HUES48 (cell line): Measurements from ENCODE around the gene FES.
A peak's percentile ranks its signal among the peaks of the same experiment; 100 is the strongest.

Experiments
- H3K27ac ChIP-seq: one replicate; pipeline ENCODE4 v1.7.0; 2013; ENCODE audit warnings: low read depth, low read length, inconsistent platforms
- H3K27me3 ChIP-seq: 2 replicates; pipeline ENCODE4 v1.6.1; 2013; ENCODE audit warnings: mild to moderate bottlenecking, low read length; ENCODE audit not compliant: control insufficient read depth, insufficient read depth
- H3K36me3 ChIP-seq: 2 replicates; pipeline ENCODE4 v1.6.1; 2013; ENCODE audit warnings: low read length; ENCODE audit not compliant: control insufficient read depth, insufficient read depth
- H3K4me1 ChIP-seq: 2 replicates; pipeline ENCODE4 v1.6.1; 2013; ENCODE audit warnings: mild to moderate bottlenecking, low read length; ENCODE audit not compliant: control insufficient read depth, insufficient read depth
- H3K4me3 ChIP-seq: 2 replicates; pipeline ENCODE4 v1.5.1; 2013; ENCODE audit warnings: mild to moderate bottlenecking, low read depth, low read length
- H3K9ac ChIP-seq: 2 replicates; pipeline ENCODE4 v1.6.1; 2013; ENCODE audit warnings: mild to moderate bottlenecking, low read depth, low read length, moderate library complexity
- H3K9me3 ChIP-seq: 2 replicates; pipeline ENCODE4 v1.6.1; 2013; ENCODE audit warnings: low read length; ENCODE audit not compliant: control insufficient read depth, insufficient read depth

Gene FES

DNA sequence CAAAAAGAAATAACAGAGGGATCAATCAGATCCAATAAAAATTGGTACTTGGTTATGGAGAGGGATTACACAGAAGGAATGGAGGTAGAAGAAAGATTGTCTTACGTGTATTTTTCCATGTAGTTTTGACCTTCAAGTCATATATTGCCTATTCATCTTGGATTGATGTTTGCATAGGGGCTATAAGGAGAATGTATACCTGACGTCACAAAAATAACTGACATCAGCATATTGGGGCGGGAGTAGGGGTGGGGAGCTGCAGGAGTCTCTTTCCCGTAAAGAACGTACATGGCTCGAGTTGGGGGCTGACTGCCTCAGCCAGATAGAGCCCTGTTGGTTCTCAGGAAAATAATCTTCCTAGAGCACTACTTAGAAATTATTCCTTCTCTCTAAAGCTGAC is 21.8 kb upstream of the FES start:
- no peaks in the 10 kb centered on the region for H3K9me3 ChIP-seq
- H3K36me3 ChIP-seq: no peaks in the 10 kb centered on the region
- H3K4me3 ChIP-seq: no peak overlapping the region
- H3K27ac ChIP-seq: no peak overlapping the region
- no peak overlapping the region for H3K9ac ChIP-seq
- peaks cover 7% of the 10 kb centered on the region for H3K4me1 ChIP-seq
- no peaks in the 10 kb centered on the region for H3K27me3 ChIP-seq

DNA sequence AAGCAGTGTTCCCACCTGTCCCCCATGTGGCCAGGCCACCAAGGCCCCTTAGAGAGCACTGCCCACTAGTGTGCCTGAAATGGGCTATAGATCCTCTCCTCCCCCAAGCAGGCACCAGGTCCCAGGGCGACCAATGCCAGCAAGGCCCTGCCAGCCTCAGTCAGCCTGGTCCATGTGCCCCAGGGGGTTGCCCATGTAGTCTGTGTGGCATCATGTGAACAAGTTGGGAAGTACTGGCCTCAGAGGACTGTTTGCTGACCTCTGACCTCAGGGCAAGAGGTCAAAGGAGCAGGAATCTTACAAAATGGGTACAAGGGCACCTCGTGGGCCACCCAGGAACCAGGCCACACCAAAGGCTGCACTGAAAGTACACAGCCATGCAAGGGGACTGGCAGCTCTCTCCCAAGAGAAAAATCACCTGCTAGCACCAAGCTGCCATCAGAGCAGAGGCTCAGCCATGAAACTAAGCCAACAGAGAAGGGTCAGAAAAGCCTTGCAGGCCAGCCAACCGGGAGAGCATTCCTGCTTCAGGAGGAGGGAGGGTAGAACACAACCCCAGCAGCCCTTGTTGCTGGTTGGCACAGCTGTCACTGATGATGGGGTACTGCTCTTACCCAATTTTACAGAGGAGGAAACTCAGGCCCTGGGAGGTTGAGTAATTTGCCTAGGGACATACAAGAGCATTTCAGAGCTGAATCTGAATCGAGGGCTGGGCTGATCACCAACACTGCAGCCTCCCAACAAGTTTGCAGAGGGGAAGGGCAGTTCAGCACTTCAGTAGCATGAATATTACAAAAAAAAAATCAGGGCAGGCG is 21.1 kb upstream of the FES start:
- Histone ChIP-seq H3K4me1 (peaks cover 11% of the 10 kb centered on the region), H3K9ac (no peak overlapping the region), H3K27ac (no peak overlapping the region), H3K9me3 (no peaks in the 10 kb centered on the region), H3K27me3 (no peaks in the 10 kb centered on the region), H3K4me3 (no peak overlapping the region), H3K36me3 (no peaks in the 10 kb centered on the region)

DNA sequence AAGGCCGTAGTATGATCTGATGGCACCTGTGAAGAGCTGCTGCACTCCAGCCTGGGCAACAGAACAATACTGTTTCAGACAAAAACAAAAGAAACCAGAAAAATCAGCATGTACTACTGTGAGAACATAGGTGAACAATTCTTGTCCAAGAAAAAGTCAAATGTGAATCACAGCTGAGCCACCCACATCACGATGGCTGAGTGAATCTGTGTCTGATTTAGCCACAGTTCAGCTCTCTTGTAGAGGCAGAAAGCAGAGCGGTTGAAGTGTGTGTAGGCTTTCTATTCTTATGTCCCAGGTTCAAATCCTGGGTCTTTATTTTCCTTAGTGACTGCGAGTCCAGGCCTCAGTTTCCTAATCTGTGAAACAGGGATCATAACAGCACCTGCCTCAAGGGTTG is 20.3 kb upstream of the FES start:
- Histone ChIP-seq H3K27me3 (no peaks in the 10 kb centered on the region), H3K4me1 (peaks cover 18% of the 10 kb centered on the region), H3K9me3 (no peaks in the 10 kb centered on the region), H3K4me3 (no peak overlapping the region), H3K9ac (no peak overlapping the region), H3K36me3 (no peaks in the 10 kb centered on the region), H3K27ac (no peak overlapping the region)

DNA sequence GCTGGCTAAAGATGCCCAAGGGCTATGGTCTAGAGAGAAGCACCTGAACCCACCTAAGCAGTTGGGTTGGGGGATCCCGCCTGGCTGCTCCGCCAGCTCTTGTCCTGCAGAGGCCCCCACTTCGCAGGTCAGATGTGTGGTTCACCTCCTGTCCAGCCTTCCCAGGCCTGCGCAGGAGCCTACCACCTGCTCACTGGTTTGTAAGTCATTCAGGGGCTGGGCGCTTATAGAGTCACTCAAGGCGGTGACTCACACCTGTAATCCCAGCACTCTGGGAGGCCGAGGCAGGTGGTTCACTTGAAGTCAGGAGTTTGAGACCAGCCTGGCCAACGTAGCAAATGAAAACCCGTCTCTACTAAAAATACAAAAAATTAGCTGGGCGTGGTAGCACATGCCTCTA is 19.8 kb upstream of the FES start:
- H3K4me1 ChIP-seq: peaks cover 19% of the 10 kb centered on the region
- H3K9me3 ChIP-seq: no peaks in the 10 kb centered on the region
- no peak overlapping the region for H3K9ac ChIP-seq
- H3K36me3 ChIP-seq: no peaks in the 10 kb centered on the region
- H3K27ac ChIP-seq: no peak overlapping the region
- H3K4me3 ChIP-seq: no peak overlapping the region
- no peaks in the 10 kb centered on the region for H3K27me3 ChIP-seq

DNA sequence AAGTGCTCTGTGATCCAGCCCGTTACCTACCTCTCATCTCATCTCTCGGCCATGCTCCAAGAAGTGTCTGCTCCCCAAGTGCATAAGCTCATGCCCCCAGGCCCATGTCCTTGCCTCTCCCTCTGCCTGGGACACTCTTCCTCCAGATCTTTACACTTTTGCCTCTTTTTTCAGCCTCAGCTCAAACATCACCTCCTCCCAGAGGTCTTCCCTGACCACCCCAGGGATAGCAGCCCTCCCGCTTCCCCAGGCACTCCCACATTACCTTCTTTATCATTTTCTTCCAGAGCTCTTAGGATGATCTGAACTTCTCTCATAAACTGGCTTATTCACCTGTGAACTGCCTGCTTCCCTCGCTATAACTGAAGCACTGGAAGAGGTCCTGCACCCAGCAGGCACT is 18.6 kb upstream of the FES start:
- Histone ChIP-seq H3K27me3 (no peaks in the 10 kb centered on the region), H3K9me3 (no peaks in the 10 kb centered on the region), H3K9ac (no peak overlapping the region), H3K36me3 (no peaks in the 10 kb centered on the region), H3K4me3 (no peak overlapping the region), H3K27ac (no peak overlapping the region), H3K4me1 (peaks cover 28% of the 10 kb centered on the region)

DNA sequence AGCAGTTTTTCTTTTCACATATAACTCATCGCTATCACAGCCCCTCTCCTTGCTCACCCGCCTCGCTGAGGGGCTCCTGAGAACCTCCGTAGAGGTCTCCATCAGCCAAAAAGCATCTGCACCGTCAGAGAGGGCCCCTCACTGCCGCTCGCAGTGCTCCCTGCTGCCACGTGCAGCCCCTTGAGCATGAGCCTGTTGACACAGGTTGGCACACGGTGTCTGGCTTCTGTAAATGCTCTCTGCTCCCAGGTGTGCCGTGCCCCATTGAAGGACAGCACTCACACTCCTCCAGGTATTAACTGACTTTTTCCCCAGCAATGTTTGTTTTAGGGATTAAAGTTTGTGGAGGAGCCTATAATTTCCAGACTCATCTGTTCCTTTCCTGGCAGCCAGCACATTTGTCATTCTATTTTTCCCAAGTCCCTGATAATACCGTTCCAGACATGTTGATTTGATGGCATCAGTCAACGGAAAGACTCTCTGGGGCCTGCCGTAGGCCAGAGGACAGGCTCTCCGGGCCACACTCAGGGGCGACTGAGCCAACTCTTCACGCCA is 18.1 kb upstream of the FES start:
- Histone ChIP-seq H3K9ac (no peak overlapping the region), H3K4me3 (no peak overlapping the region), H3K27ac (no peak overlapping the region), H3K36me3 (no peaks in the 10 kb centered on the region), H3K9me3 (no peaks in the 10 kb centered on the region), H3K27me3 (no peaks in the 10 kb centered on the region), H3K4me1 (peaks cover 30% of the 10 kb centered on the region)

DNA sequence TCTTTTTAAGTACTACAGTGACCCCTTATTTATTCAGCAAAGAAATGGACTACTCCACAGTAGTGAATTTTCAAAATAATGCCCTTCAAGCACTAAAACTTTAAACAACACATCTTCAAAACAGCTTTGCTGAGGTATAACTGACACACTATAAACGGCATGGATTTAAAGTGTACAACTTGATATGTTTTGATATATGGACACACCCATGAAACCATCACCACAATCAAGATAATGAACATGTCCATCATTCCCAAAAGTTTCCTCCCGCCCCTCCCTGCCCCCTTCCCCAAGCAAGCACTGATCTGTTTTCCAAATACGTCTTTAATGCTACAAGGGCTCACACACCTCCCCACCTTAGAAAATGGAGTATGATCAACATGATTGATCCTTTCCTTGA is 17.5 kb upstream of the FES start:
- peaks cover 30% of the 10 kb centered on the region for H3K4me1 ChIP-seq
- H3K27me3 ChIP-seq: no peaks in the 10 kb centered on the region

DNA sequence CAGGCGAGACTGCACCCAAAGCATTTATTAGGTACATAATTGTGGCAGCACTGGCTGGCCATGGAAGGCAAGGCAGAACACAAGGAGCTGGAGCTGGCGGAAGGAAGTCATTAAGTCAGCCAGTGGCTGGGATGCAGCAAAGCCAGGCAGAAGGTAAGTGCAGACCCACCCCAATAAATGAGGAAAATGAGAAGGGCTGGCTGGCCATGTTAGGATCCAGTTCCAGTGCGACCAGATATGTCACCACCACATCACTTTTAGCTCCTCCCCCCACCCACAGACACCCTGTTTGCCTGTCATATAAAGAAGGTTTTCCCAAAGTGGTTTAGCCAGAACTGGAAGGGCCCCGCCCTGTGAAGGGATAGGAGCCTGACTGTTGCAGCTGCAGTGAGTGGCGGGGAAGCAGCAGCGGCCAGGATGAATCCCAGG is 16.0 kb upstream of the FES start, which contains the start of gene FURIN:
Gene FURIN, plus strand, starts transcription at position 328 of the 429 bp plus-strand sequence. CDS start 7,153 bp downstream, outside the sequence.
- Histone ChIP-seq H3K9ac (no peak within 1 kb of the TSS), H3K27me3 (no peaks in the 10 kb centered on the region), H3K4me1 (peaks cover 40% of the 10 kb centered on the region), H3K36me3 (no peaks in the 10 kb centered on the region), H3K4me3 (no peak within 1 kb of the TSS), H3K9me3 (no peaks in the 10 kb centered on the region), H3K27ac (peak within 1 kb of the TSS; percentile 92)

More for the DNA sequence above, 17.5 kb upstream of the FES start:
- no peak overlapping the region for H3K9ac ChIP-seq
- H3K4me3 ChIP-seq: no peak overlapping the region
- no peaks in the 10 kb centered on the region for H3K36me3 ChIP-seq
- no peak overlapping the region for H3K27ac ChIP-seq
- no peaks in the 10 kb centered on the region for H3K9me3 ChIP-seq

DNA sequence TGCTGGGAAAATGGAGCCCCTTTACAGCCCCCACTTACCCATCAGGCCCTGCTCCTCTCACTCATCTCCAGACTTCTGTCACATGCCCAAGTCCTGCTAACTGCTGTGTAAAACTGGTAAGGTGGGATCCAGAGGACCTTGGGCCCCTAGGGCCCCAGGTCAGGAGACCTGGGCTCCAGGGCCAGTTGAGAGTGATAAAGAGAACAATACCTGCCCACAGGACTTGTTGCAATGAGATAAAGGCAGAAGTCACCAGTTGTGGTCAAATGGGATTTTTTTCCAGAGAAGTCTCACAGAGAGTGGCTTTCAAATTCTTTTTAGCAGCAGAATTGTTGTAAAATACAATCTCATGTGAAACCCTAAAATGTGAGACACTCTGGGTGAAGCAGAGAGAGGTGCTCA is 15.2 kb upstream of the FES start:
- Histone ChIP-seq H3K4me1 (peaks cover 48% of the 10 kb centered on the region), H3K9ac (no peak overlapping the region)

DNA sequence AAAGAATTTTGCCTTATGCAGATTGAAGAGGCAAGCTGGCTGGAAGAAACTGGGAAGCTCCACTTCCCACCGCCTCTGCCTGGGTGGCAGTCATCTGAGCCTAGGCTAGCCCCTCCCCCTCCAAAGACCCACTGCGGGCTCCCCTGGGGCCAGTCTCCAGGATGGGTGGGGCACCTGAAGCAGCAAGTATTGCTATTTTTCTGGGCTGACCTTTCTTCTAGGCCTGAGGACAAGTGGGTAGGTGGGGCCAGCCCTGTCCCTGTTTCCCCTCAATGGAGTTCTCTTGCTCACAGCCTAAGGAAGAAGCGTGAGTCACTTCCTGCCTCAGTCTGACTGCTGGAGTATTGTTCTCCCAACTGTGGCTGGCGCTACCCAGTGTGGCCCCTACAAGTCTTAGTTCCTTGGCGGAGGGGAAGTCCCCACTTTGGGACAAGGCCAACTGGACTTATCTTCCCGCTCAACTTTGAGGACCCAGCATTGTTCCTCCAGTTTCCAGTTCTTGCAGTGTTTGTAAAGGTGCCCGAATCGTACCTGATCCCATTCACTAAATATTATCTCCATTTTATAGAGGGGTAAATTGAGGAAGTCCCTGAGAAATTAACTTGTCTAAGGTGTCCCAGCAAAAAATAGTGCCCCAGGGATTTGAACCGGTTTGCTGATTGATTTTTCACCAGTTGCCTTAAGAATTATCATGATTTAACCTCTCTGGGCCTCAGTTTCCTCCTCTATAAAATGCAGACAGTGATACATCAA is 14.5 kb upstream of the FES start:
- H3K27ac ChIP-seq: peak overlapping the region; percentile 92
- no peaks in the 10 kb centered on the region for H3K36me3 ChIP-seq
- no peak overlapping the region for H3K9ac ChIP-seq
- no peaks in the 10 kb centered on the region for H3K27me3 ChIP-seq
- no peak overlapping the region for H3K4me3 ChIP-seq
- peaks cover 54% of the 10 kb centered on the region for H3K4me1 ChIP-seq
- no peaks in the 10 kb centered on the region for H3K9me3 ChIP-seq

More for the DNA sequence above, 15.2 kb upstream of the FES start:
- no peak overlapping the region for H3K4me3 ChIP-seq
- H3K27me3 ChIP-seq: no peaks in the 10 kb centered on the region
- no peaks in the 10 kb centered on the region for H3K36me3 ChIP-seq
- H3K9me3 ChIP-seq: no peaks in the 10 kb centered on the region
- H3K27ac ChIP-seq: peak overlapping the region; percentile 92
